ENCODE data around the gene CFAP90.

The CFAP90 gene

GRCh38 chr5:7828269-7828668 lies 22.7 kb downstream of the CFAP90 start:
- Histone ChIP-seq H3K27me3 (ENCODE audit: control insufficient read depth in 1 of 2, insufficient read depth in 2 of 2, low read length in 2 of 2) (no peaks in the 10 kb centered on the region), H3K9ac (ENCODE audit: low read depth in 1 of 2, low read length in 2 of 2) (no peak overlapping the region), H3K36me3 (ENCODE audit: control insufficient read depth in 1 of 2, insufficient read depth in 2 of 2, low read length in 2 of 2) (no peaks in the 10 kb centered on the region), H3K9me3 (ENCODE audit: control insufficient read depth in 1 of 2, low read length in 2 of 2) (no peaks in the 10 kb centered on the region), H3K27ac (ENCODE audit: low read depth, low read length) (no peak overlapping the region), H3K4me3 (ENCODE audit: low read depth in 1 of 2, low read length in 2 of 2) (no peak overlapping the region), H3K4me1 (ENCODE audit: control insufficient read depth in 1 of 2, insufficient read depth in 2 of 2, low read length in 2 of 2) (peaks cover 0 to 3% of the 10 kb centered on the region in 2 donors)

GRCh38 chr5:7827610-7828009 lies 23.3 kb downstream of the CFAP90 start:
- Histone ChIP-seq H3K36me3 (ENCODE audit: control insufficient read depth in 1 of 2, insufficient read depth in 2 of 2, low read length in 2 of 2) (no peaks in the 10 kb centered on the region), H3K27me3 (ENCODE audit: control insufficient read depth in 1 of 2, insufficient read depth in 2 of 2, low read length in 2 of 2) (no peaks in the 10 kb centered on the region), H3K4me1 (ENCODE audit: control insufficient read depth in 1 of 2, insufficient read depth in 2 of 2, low read length in 2 of 2) (peaks cover 0 to 3% of the 10 kb centered on the region in 2 donors), H3K4me3 (ENCODE audit: low read depth in 1 of 2, low read length in 2 of 2) (no peak overlapping the region), H3K9me3 (ENCODE audit: control insufficient read depth in 1 of 2, low read length in 2 of 2) (no peaks in the 10 kb centered on the region), H3K27ac (ENCODE audit: low read depth, low read length) (no peak overlapping the region), H3K9ac (ENCODE audit: low read depth in 1 of 2, low read length in 2 of 2) (no peak overlapping the region)

DNA sequence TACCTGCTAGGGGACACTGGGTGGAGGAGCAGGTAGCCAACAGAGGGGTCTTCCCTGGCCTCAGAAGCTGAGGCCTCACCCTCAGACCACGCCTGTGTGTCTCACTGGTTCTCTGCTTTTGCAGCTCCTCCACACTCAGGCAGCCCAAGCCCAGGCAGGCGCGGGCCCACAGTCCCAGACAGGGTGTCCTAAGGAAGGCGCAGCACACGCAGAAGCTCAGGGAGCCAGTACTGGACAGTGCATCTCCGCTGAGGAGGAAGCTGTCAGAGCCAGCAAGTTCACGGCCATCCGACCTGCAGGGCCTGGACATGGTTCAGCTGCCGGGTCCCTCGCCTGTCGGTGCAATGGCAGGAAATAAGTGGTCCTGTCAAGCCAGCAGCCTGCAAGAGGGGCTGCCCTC lies 25.3 kb downstream of the CFAP90 start:
- Histone ChIP-seq H3K9ac (ENCODE audit: low read depth in 1 of 2, low read length in 2 of 2) (no peak overlapping the region), H3K27ac (ENCODE audit: low read depth, low read length) (no peak overlapping the region), H3K4me1 (ENCODE audit: control insufficient read depth in 1 of 2, insufficient read depth in 2 of 2, low read length in 2 of 2) (peaks cover 0 to 3% of the 10 kb centered on the region in 2 donors), H3K27me3 (ENCODE audit: control insufficient read depth in 1 of 2, insufficient read depth in 2 of 2, low read length in 2 of 2) (no peaks in the 10 kb centered on the region), H3K4me3 (ENCODE audit: low read depth in 1 of 2, low read length in 2 of 2) (no peak overlapping the region), H3K36me3 (ENCODE audit: control insufficient read depth in 1 of 2, insufficient read depth in 2 of 2, low read length in 2 of 2) (no peaks in the 10 kb centered on the region), H3K9me3 (ENCODE audit: control insufficient read depth in 1 of 2, low read length in 2 of 2) (no peaks in the 10 kb centered on the region)

DNA sequence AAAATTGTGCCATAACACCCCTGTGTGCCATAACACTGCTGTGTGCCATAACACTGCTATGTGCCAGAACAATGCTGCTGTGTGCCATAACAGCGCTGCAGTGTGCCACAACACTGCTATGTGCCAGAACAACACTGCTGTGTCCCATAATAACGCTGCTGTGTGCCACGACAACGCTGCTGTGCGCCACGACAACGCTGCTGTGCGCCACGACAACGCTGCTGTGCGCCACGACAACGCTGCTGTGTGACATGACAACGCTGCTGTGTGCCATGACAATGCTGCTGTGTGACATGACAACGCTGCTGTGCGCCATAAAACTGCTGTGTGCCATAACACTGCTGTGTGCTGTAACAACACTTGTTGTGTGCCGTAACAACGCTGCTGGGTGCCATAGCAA lies 25.9 kb downstream of the CFAP90 start:
- Histone ChIP-seq H3K27ac (ENCODE audit: low read depth, low read length) (no peak overlapping the region), H3K36me3 (ENCODE audit: control insufficient read depth in 1 of 2, insufficient read depth in 2 of 2, low read length in 2 of 2) (no peaks in the 10 kb centered on the region), H3K4me1 (ENCODE audit: control insufficient read depth in 1 of 2, insufficient read depth in 2 of 2, low read length in 2 of 2) (peaks cover 0 to 3% of the 10 kb centered on the region in 2 donors), H3K27me3 (ENCODE audit: control insufficient read depth in 1 of 2, insufficient read depth in 2 of 2, low read length in 2 of 2) (no peaks in the 10 kb centered on the region), H3K9me3 (ENCODE audit: control insufficient read depth in 1 of 2, low read length in 2 of 2) (no peaks in the 10 kb centered on the region), H3K4me3 (ENCODE audit: low read depth in 1 of 2, low read length in 2 of 2) (no peak overlapping the region), H3K9ac (ENCODE audit: low read depth in 1 of 2, low read length in 2 of 2) (no peak overlapping the region)

DNA sequence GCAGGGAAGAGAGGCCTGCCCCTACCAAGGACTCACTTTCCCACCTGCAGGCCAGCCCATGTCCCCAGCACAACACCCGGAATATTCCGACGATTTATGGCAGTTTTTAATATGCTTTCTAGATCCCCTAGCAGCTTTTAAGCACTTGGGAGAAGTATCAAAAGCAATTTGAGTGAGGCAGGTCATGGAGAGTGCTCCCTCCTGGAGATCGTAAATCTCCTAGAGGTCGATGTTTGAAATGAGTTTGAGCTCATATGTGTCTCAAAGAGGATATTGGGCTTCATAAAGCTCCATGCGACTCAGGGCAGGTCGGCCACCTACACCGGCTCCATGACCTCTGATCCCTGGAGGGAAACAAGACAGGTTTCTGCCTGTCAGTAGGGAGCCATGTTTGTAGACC lies 27.3 kb downstream of the CFAP90 start:
- Histone ChIP-seq H3K4me3 (ENCODE audit: low read depth in 1 of 2, low read length in 2 of 2) (no peak overlapping the region), H3K4me1 (ENCODE audit: control insufficient read depth in 1 of 2, insufficient read depth in 2 of 2, low read length in 2 of 2) (peaks cover 0 to 3% of the 10 kb centered on the region in 2 donors), H3K9ac (ENCODE audit: low read depth in 1 of 2, low read length in 2 of 2) (no peak overlapping the region), H3K36me3 (ENCODE audit: control insufficient read depth in 1 of 2, insufficient read depth in 2 of 2, low read length in 2 of 2) (no peaks in the 10 kb centered on the region), H3K27ac (ENCODE audit: low read depth, low read length) (no peak overlapping the region), H3K9me3 (ENCODE audit: control insufficient read depth in 1 of 2, low read length in 2 of 2) (no peaks in the 10 kb centered on the region), H3K27me3 (ENCODE audit: control insufficient read depth in 1 of 2, insufficient read depth in 2 of 2, low read length in 2 of 2) (no peaks in the 10 kb centered on the region)

GRCh38 chr5:7822449-7822848 lies 28.5 kb downstream of the CFAP90 start:
- Histone ChIP-seq H3K9me3 (ENCODE audit: control insufficient read depth in 1 of 2, low read length in 2 of 2) (no peaks in the 10 kb centered on the region), H3K36me3 (ENCODE audit: control insufficient read depth in 1 of 2, insufficient read depth in 2 of 2, low read length in 2 of 2) (no peaks in the 10 kb centered on the region), H3K27ac (ENCODE audit: low read depth, low read length) (no peak overlapping the region), H3K4me1 (ENCODE audit: control insufficient read depth in 1 of 2, insufficient read depth in 2 of 2, low read length in 2 of 2) (no peaks in the 10 kb centered on the region), H3K4me3 (ENCODE audit: low read depth in 1 of 2, low read length in 2 of 2) (no peak overlapping the region), H3K27me3 (ENCODE audit: control insufficient read depth in 1 of 2, insufficient read depth in 2 of 2, low read length in 2 of 2) (no peaks in the 10 kb centered on the region), H3K9ac (ENCODE audit: low read depth in 1 of 2, low read length in 2 of 2) (no peak overlapping the region)

- H3K27ac ChIP-seq (ENCODE audit: low read depth, low read length): no peak overlapping the region
- H3K4me3 ChIP-seq (ENCODE audit: low read depth in 1 of 2, low read length in 2 of 2): no peak overlapping the region
- no peaks in the 10 kb centered on the region for H3K4me1 ChIP-seq (ENCODE audit: control insufficient read depth in 1 of 2, insufficient read depth in 2 of 2, low read length in 2 of 2)
- no peaks in the 10 kb centered on the region for H3K9me3 ChIP-seq (ENCODE audit: control insufficient read depth in 1 of 2, low read length in 2 of 2)
- no peaks in the 10 kb centered on the region for H3K36me3 ChIP-seq (ENCODE audit: control insufficient read depth in 1 of 2, insufficient read depth in 2 of 2, low read length in 2 of 2)
- no peak overlapping the region for H3K9ac ChIP-seq (ENCODE audit: low read depth in 1 of 2, low read length in 2 of 2)
- H3K27me3 ChIP-seq (ENCODE audit: control insufficient read depth in 1 of 2, insufficient read depth in 2 of 2, low read length in 2 of 2): peaks cover 0 to 5% of the 10 kb centered on the region in 2 donors
Measured at GRCh38 chr5:7816535-7816901, 34.4 kb downstream of the CFAP90 start.

GRCh38 chr5:7815892-7816534 lies 34.9 kb downstream of the CFAP90 start:
- no peaks in the 10 kb centered on the region for H3K9me3 ChIP-seq (ENCODE audit: control insufficient read depth in 1 of 2, low read length in 2 of 2)
- peaks cover 0 to 5% of the 10 kb centered on the region in 2 donors for H3K27me3 ChIP-seq (ENCODE audit: control insufficient read depth in 1 of 2, insufficient read depth in 2 of 2, low read length in 2 of 2)
- H3K4me3 ChIP-seq (ENCODE audit: low read depth in 1 of 2, low read length in 2 of 2): no peak overlapping the region
- H3K27ac ChIP-seq (ENCODE audit: low read depth, low read length): no peak overlapping the region
- H3K36me3 ChIP-seq (ENCODE audit: control insufficient read depth in 1 of 2, insufficient read depth in 2 of 2, low read length in 2 of 2): no peaks in the 10 kb centered on the region
- no peak overlapping the region for H3K9ac ChIP-seq (ENCODE audit: low read depth in 1 of 2, low read length in 2 of 2)
- H3K4me1 ChIP-seq (ENCODE audit: control insufficient read depth in 1 of 2, insufficient read depth in 2 of 2, low read length in 2 of 2): no peaks in the 10 kb centered on the region

DNA sequence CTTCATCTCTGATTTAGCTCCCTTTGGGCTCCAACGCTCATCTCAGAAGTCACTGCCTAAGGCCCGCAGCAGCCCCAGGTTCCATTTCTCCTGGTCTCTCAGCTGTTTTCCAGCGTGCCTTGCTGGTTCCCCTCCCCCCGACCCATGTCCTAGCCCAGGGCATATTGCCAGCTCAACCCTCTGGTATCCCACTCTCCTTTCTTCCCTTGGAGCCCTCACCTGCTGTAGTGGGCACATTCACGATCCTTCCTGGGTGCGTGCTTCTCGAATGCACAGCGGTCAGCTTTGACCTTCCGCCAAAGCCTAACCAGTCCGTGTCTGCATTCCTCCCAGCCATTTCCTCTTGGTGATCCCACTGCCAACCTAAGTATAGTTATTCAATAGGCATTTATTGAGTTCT lies 36.1 kb downstream of the CFAP90 start:
- H3K4me1 ChIP-seq (ENCODE audit: control insufficient read depth in 1 of 2, insufficient read depth in 2 of 2, low read length in 2 of 2): no peaks in the 10 kb centered on the region
- H3K27ac ChIP-seq (ENCODE audit: low read depth, low read length): no peak overlapping the region
- no peaks in the 10 kb centered on the region for H3K36me3 ChIP-seq (ENCODE audit: control insufficient read depth in 1 of 2, insufficient read depth in 2 of 2, low read length in 2 of 2)
- no peaks in the 10 kb centered on the region for H3K9me3 ChIP-seq (ENCODE audit: control insufficient read depth in 1 of 2, low read length in 2 of 2)
- no peak overlapping the region for H3K4me3 ChIP-seq (ENCODE audit: low read depth in 1 of 2, low read length in 2 of 2)
- H3K9ac ChIP-seq (ENCODE audit: low read depth in 1 of 2, low read length in 2 of 2): no peak overlapping the region
- peaks cover 0 to 5% of the 10 kb centered on the region in 2 donors for H3K27me3 ChIP-seq (ENCODE audit: control insufficient read depth in 1 of 2, insufficient read depth in 2 of 2, low read length in 2 of 2)

GRCh38 chr5:7813576-7813975 lies 37.4 kb downstream of the CFAP90 start:
- Histone ChIP-seq H3K27me3 (ENCODE audit: control insufficient read depth in 1 of 2, insufficient read depth in 2 of 2, low read length in 2 of 2) (peaks cover 0 to 5% of the 10 kb centered on the region in 2 donors), H3K4me1 (ENCODE audit: control insufficient read depth in 1 of 2, insufficient read depth in 2 of 2, low read length in 2 of 2) (no peaks in the 10 kb centered on the region), H3K27ac (ENCODE audit: low read depth, low read length) (no peak overlapping the region), H3K9ac (ENCODE audit: low read depth in 1 of 2, low read length in 2 of 2) (no peak overlapping the region), H3K4me3 (ENCODE audit: low read depth in 1 of 2, low read length in 2 of 2) (no peak overlapping the region), H3K9me3 (ENCODE audit: control insufficient read depth in 1 of 2, low read length in 2 of 2) (no peaks in the 10 kb centered on the region), H3K36me3 (ENCODE audit: control insufficient read depth in 1 of 2, insufficient read depth in 2 of 2, low read length in 2 of 2) (no peaks in the 10 kb centered on the region)

DNA sequence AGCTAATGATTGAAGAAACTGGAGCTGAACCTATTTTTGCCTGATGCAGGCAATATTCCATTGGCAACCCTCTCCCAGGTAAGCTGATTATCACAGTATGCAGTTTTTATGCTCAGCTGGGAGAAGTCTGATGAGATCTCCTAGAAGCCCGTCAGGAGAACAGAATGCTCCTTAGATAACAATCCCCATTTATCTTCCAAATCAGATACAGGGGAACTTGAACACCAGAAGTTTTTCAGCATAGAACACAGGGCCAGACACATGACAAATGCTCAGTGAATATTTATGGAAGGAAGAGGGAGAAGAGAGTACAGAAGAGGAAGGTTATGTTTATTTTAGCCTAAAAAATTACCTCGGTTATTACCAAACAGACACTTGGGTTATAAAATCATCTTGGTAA lies 37.9 kb downstream of the CFAP90 start:
- Histone ChIP-seq H3K9me3 (ENCODE audit: control insufficient read depth in 1 of 2, low read length in 2 of 2) (no peaks in the 10 kb centered on the region), H3K36me3 (ENCODE audit: control insufficient read depth in 1 of 2, insufficient read depth in 2 of 2, low read length in 2 of 2) (no peaks in the 10 kb centered on the region), H3K4me3 (ENCODE audit: low read depth in 1 of 2, low read length in 2 of 2) (no peak overlapping the region), H3K4me1 (ENCODE audit: control insufficient read depth in 1 of 2, insufficient read depth in 2 of 2, low read length in 2 of 2) (no peaks in the 10 kb centered on the region), H3K9ac (ENCODE audit: low read depth in 1 of 2, low read length in 2 of 2) (no peak overlapping the region), H3K27me3 (ENCODE audit: control insufficient read depth in 1 of 2, insufficient read depth in 2 of 2, low read length in 2 of 2) (peaks cover 0 to 5% of the 10 kb centered on the region in 2 donors), H3K27ac (ENCODE audit: low read depth, low read length) (no peak overlapping the region)
